Measurements from ENCODE around the gene ADAM10. TPM values are rescaled to one million over a fixed set of nuclear protein-coding genes. Genes with fewer than 3 reads are reported as not detected.

ADAM10 gene
- total RNA-seq, 2 experiments from 2014 or later = 61.9 to 103 TPM

DNA sequence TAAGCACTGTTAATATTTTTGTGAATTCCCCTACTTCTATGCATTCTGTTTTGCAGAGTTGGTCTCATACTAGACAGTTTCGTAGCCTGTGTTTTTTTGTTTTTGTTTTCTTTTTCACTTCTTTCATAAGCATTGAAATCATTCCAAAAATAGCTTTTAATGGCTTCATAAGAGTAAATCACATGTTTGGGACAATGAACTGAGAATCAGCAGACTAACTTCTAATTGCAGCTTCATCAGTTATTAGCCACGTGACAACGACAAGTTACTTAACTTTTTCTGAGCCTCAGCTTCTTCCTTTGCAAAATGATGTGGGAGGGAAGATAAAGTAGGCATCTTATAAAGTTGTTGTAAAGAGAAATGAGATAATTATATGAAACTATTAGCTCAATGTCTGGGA is 193.0 kb downstream of the ADAM10 start:
- Histone ChIP-seq H4K20me1 (ENCODE audit: insufficient read depth, low read length) (no peaks in the 10 kb centered on the region), H3K79me2 (ENCODE audit: insufficient read depth, low read depth, low read length) (no peaks in the 10 kb centered on the region), H3K4me2 (ENCODE audit: low read length) (no peak overlapping the region), H3K4me1 (ENCODE audit: insufficient read depth, low read length, poor library complexity, severe bottlenecking) (no peaks in the 10 kb centered on the region), H3K4me3 (ENCODE audit: low read depth, low read length, poor library complexity, severe bottlenecking) (no peak overlapping the region), H3K9me3 (ENCODE audit: low read length) (no peaks in the 10 kb centered on the region), H3K36me3 (ENCODE audit: insufficient read depth, low read length) (no peaks in the 10 kb centered on the region), H3K27ac (ENCODE audit: low read depth, low read length, poor library complexity, severe bottlenecking) (no peak overlapping the region), H3K9me2 (ENCODE audit: insufficient read depth, low read length) (no peaks in the 10 kb centered on the region), H2AFZ (ENCODE audit: low read length) (no peak overlapping the region)
- DNase-seq (ENCODE audit: low spot score) = no peak
- no TSS peak for BruUV-seq (replicated peaks)
- TF ChIP-seq, protein P1, sequence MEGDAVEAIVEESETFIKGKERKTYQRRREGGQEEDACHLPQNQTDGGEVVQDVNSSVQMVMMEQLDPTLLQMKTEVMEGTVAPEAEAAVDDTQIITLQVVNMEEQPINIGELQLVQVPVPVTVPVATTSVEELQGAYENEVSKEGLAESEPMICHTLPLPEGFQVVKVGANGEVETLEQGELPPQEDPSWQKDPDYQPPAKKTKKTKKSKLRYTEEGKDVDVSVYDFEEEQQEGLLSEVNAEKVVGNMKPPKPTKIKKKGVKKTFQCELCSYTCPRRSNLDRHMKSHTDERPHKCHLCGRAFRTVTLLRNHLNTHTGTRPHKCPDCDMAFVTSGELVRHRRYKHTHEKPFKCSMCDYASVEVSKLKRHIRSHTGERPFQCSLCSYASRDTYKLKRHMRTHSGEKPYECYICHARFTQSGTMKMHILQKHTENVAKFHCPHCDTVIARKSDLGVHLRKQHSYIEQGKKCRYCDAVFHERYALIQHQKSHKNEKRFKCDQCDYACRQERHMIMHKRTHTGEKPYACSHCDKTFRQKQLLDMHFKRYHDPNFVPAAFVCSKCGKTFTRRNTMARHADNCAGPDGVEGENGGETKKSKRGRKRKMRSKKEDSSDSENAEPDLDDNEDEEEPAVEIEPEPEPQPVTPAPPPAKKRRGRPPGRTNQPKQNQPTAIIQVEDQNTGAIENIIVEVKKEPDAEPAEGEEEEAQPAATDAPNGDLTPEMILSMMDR (conservative IDR thresholded peaks at IDR 0.05; ENCODE audit: low read length) = no peak
- TF ChIP-seq EZH2phosphoT487 (IDR thresholded peaks at IDR 0.05; ENCODE audit: borderline replicate concordance, low read depth, low read length) = no peak
- ChIA-PET POLR2A (interaction anchor here (0.6 kb wide), 2 partner anchors 194 to 1514 kb away, joined by 3 read pairs; no protein-coding TSS in a partner anchor), CTCF (ENCODE audit: unreplicated experiment) (no interaction called here)
- intact Hi-C loops (cut with micrococcal nuclease; ENCODE audit: unreplicated experiment) = no loop called here

DNA sequence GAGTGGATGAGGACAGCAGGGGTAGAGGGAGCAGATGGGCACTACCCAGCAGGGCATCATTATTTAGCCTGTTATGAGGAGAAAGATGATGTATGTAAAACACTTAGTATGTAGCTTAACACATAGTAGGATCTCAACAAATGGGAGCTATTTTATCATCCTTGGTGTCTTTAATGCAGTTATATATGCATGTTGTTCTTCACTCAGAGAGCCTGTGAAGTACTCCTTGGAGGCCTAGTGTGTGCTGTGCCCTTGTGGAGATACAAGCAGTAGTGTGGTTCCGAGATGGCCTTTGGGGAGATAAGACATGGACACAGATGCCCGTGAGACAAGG is 193.5 kb downstream of the ADAM10 start:
- Histone ChIP-seq H3K9me2 (ENCODE audit: insufficient read depth, low read length) (no peaks in the 10 kb centered on the region), H3K27ac (ENCODE audit: low read depth, low read length, poor library complexity, severe bottlenecking) (no peak overlapping the region), H3K4me1 (ENCODE audit: insufficient read depth, low read length, poor library complexity, severe bottlenecking) (peaks cover 4% of the 10 kb centered on the region), H3K4me3 (ENCODE audit: low read depth, low read length, poor library complexity, severe bottlenecking) (no peak overlapping the region), H3K9me3 (ENCODE audit: low read length) (no peaks in the 10 kb centered on the region), H3K4me2 (ENCODE audit: low read length) (no peak overlapping the region), H3K36me3 (ENCODE audit: insufficient read depth, low read length) (no peaks in the 10 kb centered on the region), H2AFZ (ENCODE audit: low read length) (no peak overlapping the region), H3K79me2 (ENCODE audit: insufficient read depth, low read depth, low read length) (no peaks in the 10 kb centered on the region), H4K20me1 (ENCODE audit: insufficient read depth, low read length) (no peaks in the 10 kb centered on the region)
- POLR2A ChIA-PET = interaction anchor here (0.6 to 1.0 kb wide), 2 partner anchors 9 to 194 kb away, joined by 3 to 4 read pairs; no protein-coding TSS in a partner anchor
- TF ChIP-seq, protein P1 (conservative IDR thresholded peaks at IDR 0.05; ENCODE audit: low read length) = no peak
- intact Hi-C loops (cut with micrococcal nuclease; ENCODE audit: unreplicated experiment) = no loop called here
- no peak for DNase-seq (ENCODE audit: low spot score)
- CTCF ChIA-PET (ENCODE audit: unreplicated experiment) = no interaction called here
- no TSS peak for BruUV-seq (replicated peaks)

DNA sequence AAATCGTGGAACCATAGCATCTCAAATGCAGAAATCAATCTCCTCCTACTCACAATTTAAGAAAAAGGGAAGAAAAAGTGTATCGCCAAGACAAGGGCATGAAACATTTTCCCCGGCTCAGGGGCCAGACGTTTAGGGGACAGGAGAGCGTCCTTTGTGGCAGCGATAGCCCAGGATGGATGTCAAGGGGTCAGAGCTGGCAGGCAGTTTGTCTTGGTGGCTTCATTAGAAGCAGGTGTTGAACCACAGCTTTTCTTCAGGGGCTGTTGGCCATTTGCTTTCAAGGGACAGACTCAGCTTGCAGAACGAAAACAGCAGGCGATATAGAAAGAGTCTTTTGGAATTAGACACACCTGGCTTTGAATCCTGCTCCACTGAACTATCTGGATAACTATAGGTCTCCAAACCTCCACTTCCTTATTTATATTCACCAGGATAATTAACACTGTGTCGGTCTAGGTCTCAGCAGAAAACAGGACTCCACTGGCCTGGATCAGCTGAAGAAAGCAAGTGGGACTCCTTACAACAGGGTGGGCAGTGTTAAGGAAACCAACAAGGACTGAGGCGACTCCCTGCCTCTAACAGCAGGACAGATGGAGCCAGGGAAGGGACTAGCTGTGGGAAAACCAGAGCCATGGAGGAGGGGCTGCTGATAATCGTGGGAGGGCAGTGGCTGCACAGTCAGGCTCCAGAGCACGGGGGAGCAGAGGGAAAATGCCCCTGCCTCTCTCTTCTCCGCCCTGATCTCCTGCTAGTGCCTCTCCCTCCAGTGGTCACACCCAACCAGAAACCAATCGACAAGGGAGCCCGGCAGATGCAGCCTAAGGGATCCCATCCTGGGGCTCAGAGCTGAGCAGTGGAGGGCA is 194.1 kb downstream of the ADAM10 start:
- no peak overlapping the region for H3K4me3 ChIP-seq (ENCODE audit: low read depth, low read length, poor library complexity, severe bottlenecking)
- ChIA-PET CTCF (ENCODE audit: unreplicated experiment) (no interaction called here), POLR2A (interaction anchor here (1.0 kb wide), 1 partner anchor 9 kb away, joined by 4 read pairs; no protein-coding TSS in a partner anchor)
- no peak for TF ChIP-seq EZH2phosphoT487 (IDR thresholded peaks at IDR 0.05; ENCODE audit: borderline replicate concordance, low read depth, low read length)
- TF ChIP-seq, protein P1 (conservative IDR thresholded peaks at IDR 0.05; ENCODE audit: low read length) = no peak
- no peaks in the 10 kb centered on the region for H3K9me2 ChIP-seq (ENCODE audit: insufficient read depth, low read length)
- no peaks in the 10 kb centered on the region for H4K20me1 ChIP-seq (ENCODE audit: insufficient read depth, low read length)
- H3K9me3 ChIP-seq (ENCODE audit: low read length) = no peaks in the 10 kb centered on the region
- BruUV-seq (replicated peaks) = no TSS peak
- no peak overlapping the region for H2AFZ ChIP-seq (ENCODE audit: low read length)
- no peaks in the 10 kb centered on the region for H3K36me3 ChIP-seq (ENCODE audit: insufficient read depth, low read length)
- H3K4me1 ChIP-seq (ENCODE audit: insufficient read depth, low read length, poor library complexity, severe bottlenecking) = peaks cover 5% of the 10 kb centered on the region
- no peaks in the 10 kb centered on the region for H3K79me2 ChIP-seq (ENCODE audit: insufficient read depth, low read depth, low read length)
- intact Hi-C loops (cut with micrococcal nuclease; ENCODE audit: unreplicated experiment) = no loop called here
- no peak overlapping the region for H3K27ac ChIP-seq (ENCODE audit: low read depth, low read length, poor library complexity, severe bottlenecking)
- H3K4me2 ChIP-seq (ENCODE audit: low read length) = no peak overlapping the region
- no peak for DNase-seq (ENCODE audit: low spot score)
